ENCODE data around the gene ARSB. TPM values are rescaled to one million over a fixed set of nuclear protein-coding genes. Genes with fewer than 3 reads are reported as not detected.

Gene ARSB
- total RNA-seq, 1 donor, result 26.3 TPM

DNA sequence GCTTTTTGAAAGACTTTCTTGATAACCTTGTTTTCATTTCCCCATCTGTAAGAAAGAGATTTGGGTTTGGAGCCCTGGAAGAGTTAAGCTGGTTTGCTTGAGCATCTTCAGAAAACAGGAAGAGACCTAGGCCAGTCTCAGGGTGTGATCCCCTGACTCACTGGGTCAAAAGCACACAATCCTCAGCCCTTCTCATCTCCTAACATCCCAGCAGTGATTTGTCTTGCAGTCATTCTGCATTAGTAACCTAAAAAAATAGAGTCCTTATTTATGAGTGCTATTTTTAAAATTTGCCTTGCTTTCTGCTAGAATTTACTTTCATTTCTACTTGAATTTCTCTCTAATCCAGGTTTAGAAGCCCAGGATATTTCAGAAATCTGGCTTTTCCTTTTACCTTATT, 16.4 kb upstream of the ARSB start:
- no peak overlapping the region for H3K4me3 ChIP-seq (ENCODE audit: low read depth, low read length)
- TF ChIP-seq, protein P1, sequence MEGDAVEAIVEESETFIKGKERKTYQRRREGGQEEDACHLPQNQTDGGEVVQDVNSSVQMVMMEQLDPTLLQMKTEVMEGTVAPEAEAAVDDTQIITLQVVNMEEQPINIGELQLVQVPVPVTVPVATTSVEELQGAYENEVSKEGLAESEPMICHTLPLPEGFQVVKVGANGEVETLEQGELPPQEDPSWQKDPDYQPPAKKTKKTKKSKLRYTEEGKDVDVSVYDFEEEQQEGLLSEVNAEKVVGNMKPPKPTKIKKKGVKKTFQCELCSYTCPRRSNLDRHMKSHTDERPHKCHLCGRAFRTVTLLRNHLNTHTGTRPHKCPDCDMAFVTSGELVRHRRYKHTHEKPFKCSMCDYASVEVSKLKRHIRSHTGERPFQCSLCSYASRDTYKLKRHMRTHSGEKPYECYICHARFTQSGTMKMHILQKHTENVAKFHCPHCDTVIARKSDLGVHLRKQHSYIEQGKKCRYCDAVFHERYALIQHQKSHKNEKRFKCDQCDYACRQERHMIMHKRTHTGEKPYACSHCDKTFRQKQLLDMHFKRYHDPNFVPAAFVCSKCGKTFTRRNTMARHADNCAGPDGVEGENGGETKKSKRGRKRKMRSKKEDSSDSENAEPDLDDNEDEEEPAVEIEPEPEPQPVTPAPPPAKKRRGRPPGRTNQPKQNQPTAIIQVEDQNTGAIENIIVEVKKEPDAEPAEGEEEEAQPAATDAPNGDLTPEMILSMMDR (IDR thresholded peaks at IDR 0.05; ENCODE audit: insufficient read depth, low read depth, low read length), result no peak
- no peak for DNase-seq (ENCODE audit: low read depth)

DNA sequence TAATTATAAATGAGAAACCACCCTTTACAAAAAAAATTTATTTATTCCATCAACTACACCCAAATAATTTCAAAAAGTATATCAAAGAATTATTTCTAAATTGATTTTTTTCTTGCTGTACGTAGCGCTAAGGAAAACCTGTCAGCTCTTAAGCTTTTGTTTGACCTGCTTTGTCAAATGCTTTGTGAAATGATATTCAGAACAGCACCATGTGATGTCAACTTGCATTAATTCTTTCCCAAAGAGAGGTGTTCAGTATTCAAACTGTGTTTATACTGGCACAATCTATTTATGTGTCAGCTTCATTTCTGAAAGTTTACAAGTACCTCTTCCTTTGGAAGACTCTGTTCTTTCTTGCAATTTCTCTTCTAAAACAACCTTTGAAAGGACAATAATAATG, 12.0 kb upstream of the ARSB start:
- TF ChIP-seq, protein P1 (IDR thresholded peaks at IDR 0.05; ENCODE audit: insufficient read depth, low read depth, low read length), result no peak
- DNase-seq (ENCODE audit: low read depth), result no peak
- H3K4me3 ChIP-seq (ENCODE audit: low read depth, low read length), result no peak overlapping the region

DNA sequence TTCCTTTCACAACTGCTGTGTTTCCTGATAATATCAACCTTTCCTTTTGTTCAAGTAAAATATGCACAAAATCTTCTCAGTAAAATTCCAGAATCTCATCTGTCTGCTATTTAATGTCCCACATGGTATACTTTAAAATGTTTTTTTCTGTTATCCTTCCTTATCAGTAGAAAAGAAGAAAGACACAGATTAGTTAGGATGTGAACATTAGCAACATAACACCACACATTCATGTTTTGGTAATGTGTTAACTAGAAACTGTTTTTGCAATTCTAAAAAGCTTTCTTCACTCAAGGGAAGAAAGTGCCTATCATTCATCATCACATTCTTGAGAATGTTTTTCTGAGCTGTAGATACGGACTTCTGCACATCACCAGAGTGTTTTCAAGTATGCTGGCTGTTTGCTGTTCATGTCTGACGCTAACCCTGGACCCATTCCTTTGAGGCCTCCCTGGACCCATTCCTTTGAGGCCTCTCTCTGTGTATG, 10.5 kb upstream of the ARSB start:
- TF ChIP-seq, protein P1 (IDR thresholded peaks at IDR 0.05; ENCODE audit: insufficient read depth, low read depth, low read length), result no peak
- H3K4me3 ChIP-seq (ENCODE audit: low read depth, low read length), result no peak overlapping the region
- DNase-seq (ENCODE audit: low read depth), result no peak

DNA sequence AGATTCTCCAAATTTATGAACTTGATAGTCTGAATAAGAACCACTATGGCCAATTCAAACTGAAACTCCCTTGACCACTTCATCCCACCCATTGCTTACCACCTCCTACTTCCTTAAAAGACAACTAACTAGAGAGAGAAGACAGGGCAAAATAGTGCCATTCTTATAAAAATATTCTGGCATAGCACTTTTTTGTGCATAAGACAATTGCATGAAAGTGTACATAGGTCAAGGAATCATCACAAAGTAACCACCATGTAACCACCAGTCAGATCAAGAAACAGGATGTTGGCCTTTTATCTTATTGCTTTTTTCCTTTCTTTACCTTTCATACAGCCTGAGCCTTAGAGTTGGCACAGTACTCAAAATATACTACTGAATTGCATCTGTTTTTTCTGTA, 8.1 kb upstream of the ARSB start:
- no peak for DNase-seq (ENCODE audit: low read depth)
- TF ChIP-seq, protein P1 (IDR thresholded peaks at IDR 0.05; ENCODE audit: insufficient read depth, low read depth, low read length), result no peak
- no peak overlapping the region for H3K4me3 ChIP-seq (ENCODE audit: low read depth, low read length)

DNA sequence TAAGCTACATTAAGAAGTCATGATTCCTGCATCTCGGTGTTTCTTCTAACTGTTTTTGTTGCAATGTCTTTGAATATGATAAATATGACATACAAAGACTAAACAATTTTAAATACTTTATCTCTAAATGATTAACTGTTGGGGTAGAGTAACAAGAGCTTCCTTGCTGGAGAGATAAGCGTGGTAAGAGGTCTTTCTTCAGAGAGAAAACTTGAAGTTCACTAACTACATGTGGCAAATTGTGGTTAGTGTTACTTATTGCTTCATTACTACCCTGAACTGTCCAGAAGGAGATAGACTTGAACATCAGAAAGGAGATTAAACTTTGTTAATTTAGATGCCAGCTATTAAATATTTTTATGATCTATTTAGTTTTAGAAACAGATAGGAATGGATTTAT, 7.0 kb upstream of the ARSB start:
- no peak overlapping the region for H3K4me3 ChIP-seq (ENCODE audit: low read depth, low read length)
- TF ChIP-seq, protein P1 (IDR thresholded peaks at IDR 0.05; ENCODE audit: insufficient read depth, low read depth, low read length), result no peak
- peak; percentile 53 for DNase-seq (ENCODE audit: low read depth)

DNA sequence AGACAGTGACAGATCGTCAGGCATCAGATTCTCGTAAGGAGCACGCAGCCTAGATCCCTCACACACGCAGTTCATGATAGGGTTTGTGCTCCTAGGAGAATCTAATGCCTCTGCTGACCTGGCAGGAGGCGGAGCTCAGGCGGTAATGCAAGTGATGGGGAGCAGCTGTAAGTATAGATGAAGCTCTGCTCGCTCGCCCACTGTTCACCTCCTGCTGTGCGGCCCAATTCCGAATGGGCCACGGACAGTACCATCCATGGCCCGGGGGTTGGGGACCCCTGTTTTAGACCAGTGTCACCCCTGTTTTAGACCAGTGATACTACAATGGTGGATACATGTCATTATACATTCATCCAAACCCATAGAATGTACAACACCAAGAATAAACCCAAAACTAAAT, 4.0 kb upstream of the ARSB start:
- TF ChIP-seq, protein P1 (IDR thresholded peaks at IDR 0.05; ENCODE audit: insufficient read depth, low read depth, low read length), result no peak
- H3K4me3 ChIP-seq (ENCODE audit: low read depth, low read length), result no peak overlapping the region
- no peak for DNase-seq (ENCODE audit: low read depth)

DNA sequence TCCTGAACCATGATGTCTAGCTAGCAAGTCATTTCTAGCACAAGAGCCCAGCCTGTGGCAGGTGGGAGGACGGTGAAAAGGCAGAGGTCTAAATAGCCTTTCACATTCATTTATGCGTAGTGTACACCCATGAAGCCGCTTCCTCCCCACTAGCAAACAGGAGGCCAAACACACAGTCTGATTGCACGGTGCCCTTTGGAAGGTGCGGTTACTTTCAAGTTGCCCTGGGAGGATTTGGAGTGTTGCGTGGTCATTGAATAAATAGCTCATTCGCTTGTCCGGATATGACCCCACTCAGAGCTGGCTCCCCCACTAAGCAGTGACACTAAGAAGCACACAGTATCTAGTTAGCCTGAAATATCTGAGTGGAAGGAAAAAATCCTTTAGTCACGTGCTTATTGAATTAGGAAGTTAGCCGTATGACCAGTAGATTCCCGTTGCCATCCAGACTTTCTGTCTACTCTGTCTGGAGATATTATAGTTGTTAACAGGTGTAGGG, 664 bp upstream of the ARSB start:
- DNase-seq (ENCODE audit: low read depth), result peak; percentile 25
- peak overlapping the region; percentile 73 for H3K4me3 ChIP-seq (ENCODE audit: low read depth, low read length)
- TF ChIP-seq, protein P1 (IDR thresholded peaks at IDR 0.05; ENCODE audit: insufficient read depth, low read depth, low read length), result no peak

Measured in fibroblast of villous mesenchyme (primary cell).